ENCODE data around the gene ELOVL5. TPM values are rescaled to one million over a fixed set of nuclear protein-coding genes. Genes with fewer than 3 reads are reported as not detected.
A peak's percentile ranks its signal among the peaks of the same experiment; 100 is the strongest.

The ELOVL5 gene
- total and polyA plus RNA-seq, 12 donors = 31.4 to 1,320 (median 161) TPM

DNA sequence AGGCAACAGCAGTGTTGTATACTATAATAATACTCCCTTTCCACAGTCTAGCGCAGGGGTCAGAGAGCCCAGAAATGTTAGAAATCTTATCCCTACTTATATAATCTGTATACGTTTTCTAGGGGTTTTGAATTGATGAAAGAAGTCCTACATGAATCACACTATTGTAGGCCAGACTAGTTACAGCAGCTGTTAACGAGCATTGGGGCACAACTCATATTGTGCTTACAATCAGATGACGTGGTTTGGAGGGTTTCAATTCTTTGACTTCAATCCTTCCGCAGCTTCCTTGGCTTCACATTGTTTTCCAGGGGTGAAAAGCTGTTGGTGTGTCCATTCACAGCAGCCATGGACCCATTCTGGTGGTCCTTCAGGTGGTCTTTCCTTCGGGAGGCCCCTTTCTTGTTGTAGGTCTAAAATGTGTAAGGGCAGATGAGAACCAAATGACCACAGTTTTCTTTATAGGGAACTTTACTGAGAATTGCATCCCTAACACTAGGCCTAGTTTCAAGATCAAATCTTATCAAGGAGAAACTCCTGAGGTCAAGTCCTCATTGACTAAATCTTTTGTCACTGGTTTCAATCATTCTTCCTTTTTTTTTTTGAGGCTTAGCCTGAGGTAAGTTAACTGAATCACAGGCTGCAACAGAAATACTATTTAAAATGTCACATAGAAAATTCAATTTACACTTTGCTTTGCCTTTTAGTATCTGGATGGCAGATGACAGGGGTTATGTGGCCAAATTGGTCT, 79.7 kb downstream of the ELOVL5 start:
- Histone ChIP-seq H3K27ac (no peak overlapping the region), H3K4me3 (no peak overlapping the region), H3K4me1 (replicated peaks in 1 of 2) (peaks cover 12 to 16% of the 10 kb centered on the region in 2 donors), H3K27me3 (no peaks in the 10 kb centered on the region), H3K9me3 (replicated peaks in 1 of 3) (no peaks in the 10 kb centered on the region), H3K36me3 (replicated peaks in 1 of 2) (peaks cover 0 to 32% of the 10 kb centered on the region in 2 donors)
- TF ChIP-seq POLR2A (IDR thresholded peaks at IDR 0.05) = no peak
- TF ChIP-seq, protein P1, sequence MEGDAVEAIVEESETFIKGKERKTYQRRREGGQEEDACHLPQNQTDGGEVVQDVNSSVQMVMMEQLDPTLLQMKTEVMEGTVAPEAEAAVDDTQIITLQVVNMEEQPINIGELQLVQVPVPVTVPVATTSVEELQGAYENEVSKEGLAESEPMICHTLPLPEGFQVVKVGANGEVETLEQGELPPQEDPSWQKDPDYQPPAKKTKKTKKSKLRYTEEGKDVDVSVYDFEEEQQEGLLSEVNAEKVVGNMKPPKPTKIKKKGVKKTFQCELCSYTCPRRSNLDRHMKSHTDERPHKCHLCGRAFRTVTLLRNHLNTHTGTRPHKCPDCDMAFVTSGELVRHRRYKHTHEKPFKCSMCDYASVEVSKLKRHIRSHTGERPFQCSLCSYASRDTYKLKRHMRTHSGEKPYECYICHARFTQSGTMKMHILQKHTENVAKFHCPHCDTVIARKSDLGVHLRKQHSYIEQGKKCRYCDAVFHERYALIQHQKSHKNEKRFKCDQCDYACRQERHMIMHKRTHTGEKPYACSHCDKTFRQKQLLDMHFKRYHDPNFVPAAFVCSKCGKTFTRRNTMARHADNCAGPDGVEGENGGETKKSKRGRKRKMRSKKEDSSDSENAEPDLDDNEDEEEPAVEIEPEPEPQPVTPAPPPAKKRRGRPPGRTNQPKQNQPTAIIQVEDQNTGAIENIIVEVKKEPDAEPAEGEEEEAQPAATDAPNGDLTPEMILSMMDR (IDR thresholded peaks at IDR 0.05) = no peak
- 89 to 94% (median 93%) methylated on average over 6 of the region's 6 CpGs for WGBS, 4 donors
- no peak for DNase-seq
- intact Hi-C loops (cut with DNase I) = no loop called here

DNA sequence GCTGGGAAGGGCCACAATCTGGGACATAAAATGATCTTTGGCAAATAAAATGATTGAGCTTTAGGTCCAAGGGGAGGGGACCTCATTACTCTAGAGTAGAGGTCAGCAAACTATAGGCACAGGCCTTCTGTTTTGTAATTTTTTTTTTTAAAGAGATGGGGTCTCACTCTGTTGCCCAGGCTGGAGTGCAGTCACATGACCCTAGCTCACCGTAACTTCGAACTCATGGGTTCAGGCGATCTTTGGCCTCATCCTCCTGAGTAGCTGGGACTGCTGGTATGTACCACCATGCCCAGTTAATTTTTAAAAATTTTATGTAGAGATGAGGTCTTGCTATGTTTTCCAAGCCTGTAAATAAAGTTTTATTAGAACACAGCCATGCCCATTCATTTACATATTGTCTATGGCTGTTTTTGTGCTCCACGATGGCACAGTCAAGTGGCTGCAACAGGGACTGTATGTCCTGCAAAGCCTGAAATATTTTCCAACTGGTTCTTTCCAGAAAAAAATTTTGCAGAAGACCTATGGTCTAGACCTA, 82.1 kb downstream of the ELOVL5 start:
- Histone ChIP-seq H3K27ac (no peak overlapping the region), H3K9me3 (replicated peaks in 1 of 3) (no peaks in the 10 kb centered on the region), H3K4me1 (replicated peaks in 1 of 2) (peaks cover 13 to 18% of the 10 kb centered on the region in 2 donors), H3K36me3 (replicated peaks in 1 of 2) (peaks cover 0 to 15% of the 10 kb centered on the region in 2 donors), H3K27me3 (no peaks in the 10 kb centered on the region), H3K4me3 (no peak overlapping the region)
- intact Hi-C loops (cut with DNase I) = no loop called here
- WGBS, 4 donors = 98 to 100% (median 99%) methylated on average over 4 of the region's 4 CpGs
- TF ChIP-seq POLR2A (IDR thresholded peaks at IDR 0.05) = no peak
- TF ChIP-seq, protein P1 (IDR thresholded peaks at IDR 0.05) = no peak
- no peak for DNase-seq

DNA sequence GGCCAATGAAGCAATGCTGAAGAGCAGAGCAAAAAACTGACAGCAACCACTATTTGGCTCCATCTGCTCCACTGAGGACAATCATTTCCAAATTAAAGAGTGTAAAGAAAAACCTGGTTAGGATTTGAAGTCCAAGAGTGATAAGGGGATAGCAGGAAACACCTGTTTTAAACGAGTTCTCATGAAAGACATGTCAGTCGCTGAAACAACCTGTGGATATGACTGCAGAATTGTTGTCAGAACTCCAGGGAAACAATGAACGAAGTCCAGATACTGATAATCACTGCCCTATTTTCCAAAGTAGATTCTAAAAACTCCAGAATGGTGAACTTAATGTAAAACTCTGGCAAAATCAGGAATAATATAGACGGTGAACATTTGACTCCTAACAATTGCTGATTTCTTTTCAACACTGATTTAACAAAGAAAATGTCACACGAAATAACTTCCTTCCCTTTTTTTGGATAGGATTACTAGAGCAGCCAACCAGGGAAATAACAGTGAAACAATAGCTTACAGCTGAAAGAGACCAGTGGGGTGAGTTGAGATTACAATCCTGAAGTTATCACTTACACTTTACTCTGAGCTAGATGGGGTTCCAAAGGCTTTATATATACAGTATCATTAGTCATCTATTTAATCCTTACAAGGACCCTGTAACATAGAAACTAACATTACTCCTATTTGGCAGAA, 83.7 kb downstream of the ELOVL5 start:
- Histone ChIP-seq H3K36me3 (replicated peaks in 1 of 2) (peaks cover 0 to 27% of the 10 kb centered on the region in 2 donors), H3K27ac (peak overlapping the region in 2 of 5 donors; percentile 35 to 45), H3K4me3 (no peak overlapping the region), H3K9me3 (replicated peaks in 1 of 3) (no peaks in the 10 kb centered on the region), H3K4me1 (replicated peaks in 1 of 2) (peaks cover 18 to 24% of the 10 kb centered on the region in 2 donors), H3K27me3 (no peaks in the 10 kb centered on the region)
- TF ChIP-seq, protein P1 (IDR thresholded peaks at IDR 0.05) = no peak
- DNase-seq = no peak
- intact Hi-C loops (cut with DNase I) = no loop called here
- WGBS, 4 donors = 44 to 58% (median 54%) methylated on average over 5 of the region's 5 CpGs

DNA sequence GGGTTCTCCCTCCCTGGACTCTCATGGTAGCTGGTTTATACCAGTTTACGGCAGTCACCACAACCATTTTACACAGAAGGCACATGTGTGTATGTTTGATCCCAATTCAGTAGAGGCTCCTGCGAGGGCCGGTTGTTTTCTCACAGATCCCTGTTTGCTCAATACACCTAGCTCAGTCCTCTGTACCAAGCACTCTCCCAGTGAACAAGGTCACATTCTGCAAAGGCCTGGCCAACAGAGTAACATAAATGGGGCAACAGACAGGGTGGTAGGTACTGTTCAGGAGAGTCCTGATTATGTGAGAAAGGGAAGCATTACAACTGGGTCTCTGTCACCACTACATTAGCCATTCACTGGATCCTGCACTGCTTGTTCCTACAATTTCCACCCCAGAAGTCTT, 84.4 kb downstream of the ELOVL5 start:
- Histone ChIP-seq H3K4me1 (replicated peaks in 1 of 2) (peaks cover 19 to 31% of the 10 kb centered on the region in 2 donors), H3K9me3 (replicated peaks in 1 of 3) (no peaks in the 10 kb centered on the region), H3K27ac (peak overlapping the region in 3 of 5 donors; percentile 35 to 45 (median 37)), H3K36me3 (replicated peaks in 1 of 2) (peaks cover 0 to 26% of the 10 kb centered on the region in 2 donors), H3K4me3 (no peak overlapping the region), H3K27me3 (no peaks in the 10 kb centered on the region)
- 63 to 77% (median 67%) methylated on average over 3 of the region's 3 CpGs for WGBS, 4 donors
- TF ChIP-seq, protein P1 (IDR thresholded peaks at IDR 0.05) = no peak
- no peak for TF ChIP-seq POLR2A (IDR thresholded peaks at IDR 0.05)
- no peak for DNase-seq
- intact Hi-C loops (cut with DNase I) = no loop called here

All from adrenal gland (tissue), 12 donors.